ENCODE data around the gene PDGFD. TPM values are rescaled to one million over a fixed set of nuclear protein-coding genes. Genes with fewer than 3 reads are reported as not detected.

Gene PDGFD
- total RNA-seq, 1 donor from 2014 or later = 8.9 TPM

DNA sequence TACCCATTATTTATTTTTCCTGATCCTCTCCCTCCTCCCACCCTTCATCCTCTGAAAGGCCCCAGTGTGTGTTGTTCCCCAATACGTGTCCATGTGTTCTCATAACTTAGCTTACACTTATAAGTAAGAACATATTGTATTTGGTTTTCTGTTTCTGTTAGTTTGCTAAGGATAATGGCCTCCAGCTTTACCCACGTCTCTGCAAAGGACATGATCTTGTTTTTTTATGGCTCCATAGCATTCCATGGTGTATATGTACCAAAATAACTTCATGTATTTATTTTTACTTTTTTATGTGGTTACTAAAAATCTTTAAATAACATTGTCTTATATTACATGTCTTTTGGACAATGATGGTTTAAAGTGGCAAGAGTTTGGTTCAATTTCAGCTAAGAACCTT lies 15.2 kb downstream of the PDGFD start:
- DNase-seq = no peak
- no peak for ATAC-seq (ENCODE audit: poor library complexity)
- intact Hi-C loops (cut with DNase I) = no loop called here

- intact Hi-C loops (cut with DNase I) = no loop called here
- DNase-seq (no peak), ATAC-seq (ENCODE audit: poor library complexity) (peak; percentile 43)
These were observed 15.9 kb downstream of the PDGFD start for GRCh38 chr11:104148074-104148473.

GRCh38 chr11:104146943-104147342 lies 17.0 kb downstream of the PDGFD start:
- no peak for ATAC-seq (ENCODE audit: poor library complexity)
- no peak for DNase-seq
- intact Hi-C loops (cut with DNase I) = no loop called here

GRCh38 chr11:104146421-104146820 lies 17.5 kb downstream of the PDGFD start:
- DNase-seq (no peak), ATAC-seq (ENCODE audit: poor library complexity) (no peak)
- intact Hi-C loops (cut with DNase I) = no loop called here

DNA sequence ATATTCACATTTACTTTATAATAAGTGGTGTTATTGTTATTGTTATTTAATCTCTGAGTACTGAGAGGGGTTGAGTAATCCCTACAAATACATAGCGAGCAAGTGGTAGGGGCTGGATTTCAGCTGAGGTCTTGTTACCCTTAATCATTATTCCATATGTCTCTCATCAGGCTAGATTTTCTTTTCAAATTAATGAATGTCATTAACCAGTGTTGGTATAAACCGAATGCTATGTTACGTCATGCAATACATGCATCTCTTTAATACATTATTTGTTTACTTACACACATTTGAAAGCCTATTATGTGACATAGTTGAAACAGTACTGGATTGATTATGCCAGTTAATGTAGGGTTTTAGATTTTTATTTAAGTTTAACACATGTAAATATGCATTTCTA lies 18.9 kb downstream of the PDGFD start:
- no peak for ATAC-seq (ENCODE audit: poor library complexity)
- no peak for DNase-seq
- intact Hi-C loops (cut with DNase I) = no loop called here

GRCh38 chr11:104142698-104143097 lies 21.2 kb downstream of the PDGFD start:
- intact Hi-C loops (cut with DNase I) = no loop called here
- DNase-seq = no peak
- no peak for ATAC-seq (ENCODE audit: poor library complexity)

- intact Hi-C loops (cut with DNase I) = no loop called here
- DNase-seq (no peak), ATAC-seq (ENCODE audit: poor library complexity) (no peak)
These were observed 27.1 kb downstream of the PDGFD start for GRCh38 chr11:104136861-104137260.

DNA sequence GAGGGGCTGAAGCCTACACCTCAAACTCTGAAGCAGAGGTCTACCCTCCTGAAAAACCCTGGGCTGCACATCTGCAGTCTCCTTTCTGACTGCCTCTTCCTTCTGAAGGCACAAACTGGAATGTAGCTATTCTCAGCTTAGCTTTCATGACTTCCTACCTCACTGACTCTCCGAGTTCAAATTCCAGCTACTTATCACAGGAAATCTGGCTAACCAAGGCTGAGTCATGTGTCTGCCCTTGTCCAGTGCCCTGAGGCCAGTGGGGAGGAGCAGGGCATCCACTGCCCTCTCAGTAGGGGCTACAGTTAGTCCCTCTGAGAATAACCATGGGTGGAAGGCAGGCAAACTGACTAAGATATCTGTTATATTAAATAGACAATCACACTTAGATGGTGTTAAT lies 29.2 kb downstream of the PDGFD start:
- ATAC-seq (ENCODE audit: poor library complexity) (no peak), DNase-seq (no peak)
- intact Hi-C loops (cut with DNase I) = no loop called here

DNA sequence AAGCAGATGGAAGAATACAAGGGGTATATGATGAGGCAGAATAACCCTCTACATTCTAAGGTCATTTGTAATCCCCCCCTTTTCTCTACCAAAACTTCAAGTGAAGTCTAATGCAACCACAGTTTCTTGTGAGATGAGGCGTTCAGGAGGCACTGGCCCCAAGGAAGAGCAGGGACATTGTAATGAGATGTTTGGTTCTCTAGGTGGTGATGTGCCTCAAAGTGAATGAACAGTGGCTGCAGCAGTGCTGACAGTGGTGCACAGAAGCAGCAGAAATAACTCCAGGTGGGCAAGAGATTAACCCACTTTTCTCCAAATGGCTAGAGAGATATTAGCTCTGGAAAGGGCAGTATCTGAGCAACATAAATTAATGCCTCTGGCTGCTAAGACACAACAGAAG lies 33.8 kb downstream of the PDGFD start:
- DNase-seq = no peak
- intact Hi-C loops (cut with DNase I) = no loop called here
- ATAC-seq (ENCODE audit: poor library complexity) = no peak

- DNase-seq (no peak), ATAC-seq (ENCODE audit: poor library complexity) (no peak)
- intact Hi-C loops (cut with DNase I) = no loop called here
These were observed 34.8 kb downstream of the PDGFD start for GRCh38 chr11:104129145-104129544.

- DNase-seq (no peak), ATAC-seq (ENCODE audit: poor library complexity) (peak; percentile 41)
- intact Hi-C loops (cut with DNase I) = no loop called here
These were observed 36.1 kb downstream of the PDGFD start for GRCh38 chr11:104127828-104128227.

- no peak for ATAC-seq (ENCODE audit: poor library complexity)
- DNase-seq = no peak
- intact Hi-C loops (cut with DNase I) = no loop called here
These were observed 37.5 kb downstream of the PDGFD start for GRCh38 chr11:104126464-104126863.

DNA sequence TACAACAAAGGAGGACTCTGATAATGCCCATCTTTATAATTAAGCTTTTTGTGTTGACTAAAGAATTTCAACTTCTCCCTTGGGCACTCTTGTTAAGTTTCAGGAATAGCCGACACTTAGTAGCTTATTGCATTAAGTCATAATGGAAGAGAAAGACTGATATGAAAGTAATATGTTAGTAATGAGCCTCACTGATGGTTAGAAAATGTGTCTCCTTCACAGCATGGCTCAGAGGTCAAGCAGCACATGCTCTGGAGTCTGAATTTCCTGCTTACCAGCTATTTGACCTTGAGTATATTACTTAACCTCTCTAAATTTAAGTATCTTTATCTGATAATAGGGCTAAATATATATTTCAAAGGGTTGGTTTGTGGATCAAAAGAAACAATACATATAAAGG lies 39.0 kb downstream of the PDGFD start:
- ATAC-seq (ENCODE audit: poor library complexity) = peak; percentile 26
- DNase-seq = no peak
- intact Hi-C loops (cut with DNase I) = no loop called here

DNA sequence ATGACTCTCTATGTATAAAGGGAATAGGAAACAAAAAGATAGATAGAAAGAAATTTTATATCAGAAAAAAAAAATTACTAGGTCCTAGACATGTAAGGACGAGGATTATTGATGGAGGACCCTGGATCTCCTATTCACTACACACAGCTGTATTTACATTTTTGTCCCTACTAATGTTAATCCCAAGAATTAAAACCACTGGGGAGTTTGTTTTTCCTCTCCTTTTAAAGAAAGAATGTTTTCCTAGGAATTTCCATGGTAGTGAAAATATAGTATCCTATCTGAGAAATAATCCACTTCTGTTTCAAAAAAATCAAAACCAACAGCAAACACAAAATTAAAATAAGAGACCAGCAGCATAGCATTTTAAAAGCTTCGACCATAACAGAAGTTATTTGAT lies 41.1 kb downstream of the PDGFD start:
- intact Hi-C loops (cut with DNase I) = no loop called here
- no peak for ATAC-seq (ENCODE audit: poor library complexity)

DNA sequence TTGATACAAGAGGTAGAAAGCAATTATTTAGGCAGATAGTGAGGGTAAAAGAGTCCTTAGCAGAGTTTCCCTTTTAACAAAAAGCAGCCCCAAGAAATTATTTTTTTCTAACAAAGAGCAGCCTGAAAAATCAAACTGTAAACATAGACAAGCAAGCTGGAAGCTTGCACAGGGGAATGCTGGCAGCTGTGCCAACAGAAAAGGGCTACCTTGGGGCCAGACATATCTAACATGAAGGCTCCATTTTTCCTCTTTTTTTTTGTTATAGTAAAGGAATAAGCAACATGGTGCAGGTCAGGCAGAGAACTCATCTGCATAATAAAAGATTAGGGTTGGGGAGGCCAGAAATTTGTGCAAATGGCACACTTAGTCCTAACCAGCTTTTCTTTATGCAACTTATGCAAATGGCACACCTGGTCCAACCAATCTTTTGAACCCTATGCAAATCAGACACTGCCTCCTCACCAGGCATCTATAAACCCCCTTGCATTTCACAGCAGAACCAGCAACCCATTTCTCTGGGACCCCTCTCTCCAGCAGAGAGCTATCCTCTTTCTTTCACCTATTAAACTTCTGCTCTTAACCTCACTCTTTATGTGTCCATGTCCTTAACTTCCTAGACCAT lies 41.8 kb downstream of the PDGFD start:
- DNase-seq (no peak), ATAC-seq (ENCODE audit: poor library complexity) (no peak)
- intact Hi-C loops (cut with DNase I) = no loop called here

More for the DNA sequence above, 41.1 kb downstream of the PDGFD start:
- DNase-seq = no peak

DNA sequence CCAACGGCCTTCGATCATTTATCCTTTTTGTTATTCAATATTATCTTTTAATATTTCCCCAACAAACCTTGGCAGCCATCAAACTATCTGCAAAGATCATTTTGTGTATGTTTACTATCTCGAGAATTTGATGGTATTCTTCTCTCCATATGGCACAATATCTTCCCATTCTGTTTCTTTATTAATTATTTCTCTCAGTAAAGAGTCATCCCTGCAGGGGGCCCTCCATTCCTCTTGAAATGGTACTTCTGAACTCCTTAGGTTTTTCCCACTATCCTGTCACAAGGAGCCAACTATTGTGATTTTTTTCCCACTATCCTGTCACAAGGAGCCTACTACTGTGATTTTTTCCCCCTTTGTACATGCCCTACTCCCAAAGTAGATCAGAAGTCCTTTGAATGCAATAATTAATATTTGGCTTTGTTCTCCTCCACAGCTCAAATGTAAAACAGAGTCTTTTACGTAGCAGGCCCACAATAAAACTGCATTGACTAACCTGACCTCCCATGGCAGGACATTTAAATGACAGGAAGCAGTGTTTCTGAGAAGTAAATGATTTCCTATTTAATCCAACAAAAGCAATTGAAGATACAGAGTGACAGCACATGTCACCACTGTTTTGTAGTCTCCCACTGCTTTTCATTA lies 43.3 kb downstream of the PDGFD start:
- no peak for DNase-seq
- ATAC-seq (ENCODE audit: poor library complexity) = peak; percentile 39
- intact Hi-C loops (cut with DNase I) = no loop called here

- intact Hi-C loops (cut with DNase I) = no loop called here
- DNase-seq = no peak
- no peak for ATAC-seq (ENCODE audit: poor library complexity)
These were observed 45.7 kb downstream of the PDGFD start for GRCh38 chr11:104118105-104118744.

GRCh38 chr11:104113541-104113940 lies 50.4 kb downstream of the PDGFD start:
- ATAC-seq (ENCODE audit: poor library complexity) (no peak), DNase-seq (no peak)
- intact Hi-C loops (cut with DNase I) = no loop called here

DNA sequence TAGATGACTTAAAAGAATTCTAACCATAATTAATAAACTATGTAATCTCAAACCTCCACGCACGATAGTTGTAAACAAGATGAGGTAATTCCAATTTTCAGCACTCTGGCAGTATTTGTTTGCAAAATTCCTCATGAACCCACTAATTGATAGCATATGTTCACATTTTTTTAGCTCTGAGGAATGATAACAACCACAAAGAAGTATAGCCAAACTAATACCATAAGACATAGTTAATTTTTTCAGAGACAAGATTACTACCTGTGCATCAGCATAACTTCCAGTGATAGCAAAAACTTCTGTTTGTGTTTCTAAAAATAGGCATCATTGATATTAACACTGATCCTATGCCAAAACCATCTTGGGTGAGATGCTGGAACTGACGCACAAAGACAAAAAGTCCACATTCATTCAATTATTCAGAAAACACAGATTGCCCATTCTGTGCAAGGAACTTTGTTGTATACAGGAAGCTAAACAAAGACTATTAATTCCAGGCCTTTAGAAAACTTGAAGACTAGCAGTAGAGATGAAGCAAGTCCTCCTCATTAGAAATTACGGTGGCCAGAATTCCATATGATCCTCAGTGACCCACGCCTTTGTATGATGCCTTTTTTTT lies 57.7 kb downstream of the PDGFD start:
- intact Hi-C loops (cut with DNase I) = no loop called here
- DNase-seq = no peak
- ATAC-seq (ENCODE audit: poor library complexity) = peak; percentile 22

GRCh38 chr11:104105155-104105554 lies 58.8 kb downstream of the PDGFD start:
- ATAC-seq (ENCODE audit: poor library complexity) (no peak), DNase-seq (no peak)
- intact Hi-C loops (cut with DNase I) = no loop called here

Data from Right ventricle myocardium superior (tissue), 1 donor.